ENCODE results near the gene EPHA3.

The EPHA3 gene

DNA sequence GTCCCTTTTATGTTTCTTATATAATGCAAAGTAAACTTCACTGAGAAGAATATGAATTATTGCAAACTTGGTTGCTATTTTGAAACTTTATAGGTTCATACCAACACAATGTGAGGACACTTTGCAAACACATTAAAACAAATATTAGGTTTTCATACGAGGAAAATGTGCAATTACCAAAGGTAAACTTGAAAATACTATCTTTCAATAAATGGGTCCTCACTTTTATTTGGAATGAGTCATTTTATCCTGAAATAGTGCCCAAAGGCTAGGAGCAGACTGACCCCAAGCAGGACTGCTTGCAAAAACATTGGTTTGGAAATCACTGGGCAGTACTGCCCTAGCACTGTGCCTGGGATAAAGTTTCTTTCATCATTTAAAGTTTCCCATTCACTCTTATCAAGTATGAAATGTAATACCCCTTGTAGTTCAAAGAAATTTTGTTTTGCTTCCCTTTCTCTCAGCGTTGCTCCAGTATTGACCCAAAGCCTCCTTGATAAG, 396.5 kb downstream of the EPHA3 start:
- no peak overlapping the region for H3K4me3 ChIP-seq (ENCODE audit: low read depth, low read length)
- TF ChIP-seq POLR2A (IDR thresholded peaks at IDR 0.05; ENCODE audit: extremely low read depth, insufficient read length) (no peak), MYC (IDR thresholded peaks at IDR 0.05; ENCODE audit: low read depth, low read length) (no peak)
- TF ChIP-seq, protein P1, sequence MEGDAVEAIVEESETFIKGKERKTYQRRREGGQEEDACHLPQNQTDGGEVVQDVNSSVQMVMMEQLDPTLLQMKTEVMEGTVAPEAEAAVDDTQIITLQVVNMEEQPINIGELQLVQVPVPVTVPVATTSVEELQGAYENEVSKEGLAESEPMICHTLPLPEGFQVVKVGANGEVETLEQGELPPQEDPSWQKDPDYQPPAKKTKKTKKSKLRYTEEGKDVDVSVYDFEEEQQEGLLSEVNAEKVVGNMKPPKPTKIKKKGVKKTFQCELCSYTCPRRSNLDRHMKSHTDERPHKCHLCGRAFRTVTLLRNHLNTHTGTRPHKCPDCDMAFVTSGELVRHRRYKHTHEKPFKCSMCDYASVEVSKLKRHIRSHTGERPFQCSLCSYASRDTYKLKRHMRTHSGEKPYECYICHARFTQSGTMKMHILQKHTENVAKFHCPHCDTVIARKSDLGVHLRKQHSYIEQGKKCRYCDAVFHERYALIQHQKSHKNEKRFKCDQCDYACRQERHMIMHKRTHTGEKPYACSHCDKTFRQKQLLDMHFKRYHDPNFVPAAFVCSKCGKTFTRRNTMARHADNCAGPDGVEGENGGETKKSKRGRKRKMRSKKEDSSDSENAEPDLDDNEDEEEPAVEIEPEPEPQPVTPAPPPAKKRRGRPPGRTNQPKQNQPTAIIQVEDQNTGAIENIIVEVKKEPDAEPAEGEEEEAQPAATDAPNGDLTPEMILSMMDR (IDR thresholded peaks at IDR 0.05; ENCODE audit: low read depth, low read length), result no peak
- TF ChIP-seq, protein P2, sequence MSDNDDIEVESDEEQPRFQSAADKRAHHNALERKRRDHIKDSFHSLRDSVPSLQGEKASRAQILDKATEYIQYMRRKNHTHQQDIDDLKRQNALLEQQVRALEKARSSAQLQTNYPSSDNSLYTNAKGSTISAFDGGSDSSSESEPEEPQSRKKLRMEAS (IDR thresholded peaks at IDR 0.05; ENCODE audit: low read depth, low read length), result no peak
- no peak for DNase-seq (ENCODE audit: low read depth)

DNA sequence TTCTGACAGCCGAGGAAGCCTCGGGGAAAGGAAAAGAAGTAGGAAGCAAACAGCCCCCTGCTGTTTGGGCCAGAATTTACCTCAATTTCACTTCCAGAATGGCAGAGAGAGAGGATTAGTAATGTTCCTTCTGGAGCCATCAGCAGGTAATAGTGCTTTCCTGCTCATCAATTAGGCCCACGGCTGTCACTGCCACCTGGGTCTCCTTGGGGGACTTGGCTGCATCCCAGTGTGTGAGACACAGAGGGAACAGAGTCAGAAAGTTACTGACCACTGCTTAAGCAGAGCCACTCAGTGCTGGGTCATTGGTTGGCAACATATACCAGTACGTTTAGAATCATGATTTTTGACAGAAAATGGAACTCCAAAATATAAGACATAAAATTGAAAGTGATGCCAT, 397.0 kb downstream of the EPHA3 start:
- DNase-seq (ENCODE audit: low read depth), result no peak
- TF ChIP-seq POLR2A (IDR thresholded peaks at IDR 0.05; ENCODE audit: extremely low read depth, insufficient read length) (no peak), MYC (IDR thresholded peaks at IDR 0.05; ENCODE audit: low read depth, low read length) (no peak)
- TF ChIP-seq, protein P2 (IDR thresholded peaks at IDR 0.05; ENCODE audit: low read depth, low read length), result no peak
- TF ChIP-seq, protein P1 (IDR thresholded peaks at IDR 0.05; ENCODE audit: low read depth, low read length), result no peak
- H3K4me3 ChIP-seq (ENCODE audit: low read depth, low read length), result no peak overlapping the region

DNA sequence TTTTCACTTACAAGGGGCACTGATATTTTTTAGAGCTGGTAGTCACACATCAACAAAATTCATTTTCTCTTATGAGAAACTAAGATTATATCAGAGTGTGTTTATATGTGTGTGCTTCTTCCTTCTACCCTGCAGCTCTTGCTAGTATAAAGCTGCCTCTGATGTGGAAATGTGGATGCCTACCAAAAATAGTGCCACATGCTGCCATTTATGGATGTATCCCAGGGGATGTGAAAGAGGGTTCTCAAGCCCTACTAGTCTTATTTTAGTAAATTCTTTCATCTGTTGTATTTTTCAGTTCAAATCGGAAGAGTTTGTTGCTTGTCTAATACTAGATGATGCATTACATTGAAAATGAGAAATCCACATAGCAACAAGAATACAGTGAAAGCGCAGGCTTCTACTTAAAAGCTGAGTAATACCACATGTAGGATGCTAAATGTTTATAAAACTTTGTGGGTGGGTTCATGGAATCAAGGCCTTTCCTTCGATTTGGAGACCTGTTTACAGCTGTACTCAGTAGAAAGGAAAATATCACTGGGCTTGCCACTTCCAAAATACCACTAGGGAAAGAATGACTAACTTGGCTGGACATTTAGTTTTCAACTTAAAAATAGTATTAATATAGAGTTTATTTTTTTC, 399.2 kb downstream of the EPHA3 start:
- DNase-seq (ENCODE audit: low read depth), result no peak
- TF ChIP-seq POLR2A (IDR thresholded peaks at IDR 0.05; ENCODE audit: extremely low read depth, insufficient read length) (no peak), MYC (IDR thresholded peaks at IDR 0.05; ENCODE audit: low read depth, low read length) (no peak)
- TF ChIP-seq, protein P1 (IDR thresholded peaks at IDR 0.05; ENCODE audit: low read depth, low read length), result no peak
- TF ChIP-seq, protein P2 (IDR thresholded peaks at IDR 0.05; ENCODE audit: low read depth, low read length), result no peak
- no peak overlapping the region for H3K4me3 ChIP-seq (ENCODE audit: low read depth, low read length)

DNA sequence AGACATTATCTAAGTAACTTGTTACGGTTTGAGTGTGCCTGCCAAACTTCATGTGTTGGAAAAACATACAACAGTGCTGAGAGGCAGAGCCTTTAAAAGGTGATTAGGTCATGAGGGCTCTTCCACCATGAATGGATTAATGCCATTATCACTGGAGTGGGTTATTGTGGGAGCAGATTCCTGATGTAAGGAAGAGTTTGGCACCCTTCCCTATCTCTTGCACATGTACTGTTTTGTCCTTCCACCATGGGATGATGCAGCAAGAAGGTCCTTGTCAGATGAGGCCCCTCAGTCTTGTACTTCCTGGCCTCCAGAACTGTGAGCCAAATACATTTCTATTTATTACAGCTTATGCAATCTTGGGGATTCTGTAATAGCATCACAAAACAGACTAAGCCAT, 413.9 kb downstream of the EPHA3 start:
- no peak for DNase-seq (ENCODE audit: low read depth)
- TF ChIP-seq MYC (IDR thresholded peaks at IDR 0.05; ENCODE audit: low read depth, low read length), result no peak
- TF ChIP-seq, protein P1 (IDR thresholded peaks at IDR 0.05; ENCODE audit: low read depth, low read length), result no peak
- H3K4me3 ChIP-seq (ENCODE audit: low read depth, low read length), result no peak overlapping the region

DNA sequence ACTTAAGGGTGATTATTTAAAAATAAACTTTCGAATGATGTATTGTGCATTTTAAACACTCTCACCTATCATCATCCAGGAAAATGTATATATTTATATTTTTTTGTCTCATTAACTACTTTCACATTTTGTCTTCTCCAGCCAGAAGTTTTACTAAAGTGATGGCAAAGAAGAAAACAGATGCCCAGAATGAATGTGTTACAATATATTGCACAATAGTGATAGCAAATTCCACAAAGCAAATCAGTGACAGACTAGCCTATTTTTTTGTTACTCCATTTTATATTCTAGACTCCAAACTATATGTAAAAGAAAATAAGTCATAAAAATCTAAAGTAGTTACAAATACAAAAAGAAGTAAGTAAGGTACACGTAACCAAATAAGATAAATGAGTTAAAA, 414.7 kb downstream of the EPHA3 start:
- no peak for DNase-seq (ENCODE audit: low read depth)

More for the DNA sequence above, 414.7 kb downstream of the EPHA3 start:
- no peak overlapping the region for H3K4me3 ChIP-seq (ENCODE audit: low read depth, low read length)
- TF ChIP-seq, protein P2 (IDR thresholded peaks at IDR 0.05; ENCODE audit: low read depth, low read length), result no peak
- TF ChIP-seq POLR2A (IDR thresholded peaks at IDR 0.05; ENCODE audit: extremely low read depth, insufficient read length) (no peak), MYC (IDR thresholded peaks at IDR 0.05; ENCODE audit: low read depth, low read length) (no peak)
- TF ChIP-seq, protein P1 (IDR thresholded peaks at IDR 0.05; ENCODE audit: low read depth, low read length), result no peak
